Fibroblast of lung (primary cell): ENCODE data around the gene DOK4. TPM values are rescaled to one million over a fixed set of nuclear protein-coding genes. Genes with fewer than 3 reads are reported as not detected.

Experiments
- DNase-seq, 2 donors: peaks; one replicate each; pipeline versions ENCODE4 v3.0.0 to v3.0.0-alpha.2; 2010; ENCODE audit warnings: low read depth in 2 of 2
- H2AFZ ChIP-seq: 2 replicates; pipeline ENCODE4 v1.5.1; 2012; ENCODE audit warnings: low read length, control low read depth, inconsistent platforms
- H3K27ac ChIP-seq: 2 replicates; pipeline ENCODE4 v1.5.1; 2011; ENCODE audit warnings: low read length, control low read depth; ENCODE audit not compliant: insufficient read depth
- H3K27me3 ChIP-seq: 2 replicates; pipeline ENCODE4 v1.5.1; 2011; ENCODE audit warnings: mild to moderate bottlenecking, low read length; ENCODE audit not compliant: control insufficient read depth, insufficient read depth
- H3K36me3 ChIP-seq: 2 replicates; pipeline ENCODE4 v1.5.1; 2011; ENCODE audit warnings: low read length; ENCODE audit not compliant: control insufficient read depth, insufficient read depth
- H3K4me1 ChIP-seq: 2 replicates; pipeline ENCODE4 v1.5.1; 2011; ENCODE audit warnings: low read length; ENCODE audit not compliant: control insufficient read depth, insufficient read depth; ENCODE audit errors: extremely low read depth
- H3K4me2 ChIP-seq: 2 replicates; pipeline ENCODE4 v1.5.1; 2011; ENCODE audit warnings: low read length, control low read depth; ENCODE audit not compliant: insufficient read depth; ENCODE audit errors: extremely low read depth
- H3K4me3 ChIP-seq, 4 experiments: fragments of 200-600 bp in 1 of 4; sonication (generic) in 1 of 4; replicated peaks in 1 of 4; 2 replicates each; pipeline ENCODE4 v1.5.1; 2011 to 2016; ENCODE audit warnings: low read length in 4 of 4, low read depth in 3 of 4, mild to moderate bottlenecking in 3 of 4, control low read depth in 2 of 4, inconsistent platforms in 1 of 4, mixed read lengths in 1 of 4; ENCODE audit not compliant: insufficient read depth in 1 of 4; ENCODE audit errors: control extremely low read depth in 1 of 4
- H3K79me2 ChIP-seq: 2 replicates; pipeline ENCODE4 v1.5.1; 2012; ENCODE audit warnings: mild to moderate bottlenecking, low read length, inconsistent platforms; ENCODE audit not compliant: control insufficient read depth, insufficient read depth
- H3K9ac ChIP-seq: 2 replicates; pipeline ENCODE4 v1.5.1; 2011; ENCODE audit warnings: mild to moderate bottlenecking, low read length, control low read depth; ENCODE audit not compliant: insufficient read depth
- H3K9me3 ChIP-seq: 2 replicates; pipeline ENCODE4 v1.5.1; 2012; ENCODE audit warnings: low read depth, low read length; ENCODE audit not compliant: control insufficient read depth, insufficient read depth
- H4K20me1 ChIP-seq: 2 replicates; pipeline ENCODE4 v1.5.1; 2011; ENCODE audit warnings: low read length; ENCODE audit not compliant: control insufficient read depth, insufficient read depth; ENCODE audit errors: extremely low read depth
- CTCF ChIP-seq, 2 donors: IDR thresholded peaks in 1 of 2; conservative IDR thresholded peaks in 1 of 2; 1 replicate in 1 of 2; 2 replicates in 1 of 2; pipeline ENCODE4 v1.5.1; 2011 to 2012; ENCODE audit warnings: low read length in 2 of 2, control low read depth in 1 of 2, inconsistent platforms in 1 of 2, low read depth in 1 of 2, mild to moderate bottlenecking in 1 of 2
- EZH2 ChIP-seq: IDR thresholded peaks from 2 replicates; pipeline ENCODE4 v1.5.1; 2012; ENCODE audit warnings: low read length, control low read depth, mild to moderate bottlenecking; ENCODE audit errors: missing control alignments
- polyA plus RNA-seq, 2 donors: library from polyadenylated mRNA; depleted of rRNA in 1 of 2; stranded (reverse) in 1 of 2; unstranded in 1 of 2; fragments of >200 nt; gene quantifications; 2 replicates each; pipeline ENCODE4 v1.2.1, GENCODE V29; 2011 to 2012; ENCODE audit warnings: missing spikeins in 1 of 2
- total RNA-seq: library from RNA; depleted of rRNA; stranded (reverse); fragments of >200 nt; gene quantifications from 2 replicates; pipeline ENCODE4 v1.2.1, GENCODE V29; 2014

Gene DOK4
- total and polyA plus RNA-seq, 2 donors (not counting 1 experiment from before 2014, with no cell fraction given): 12.6 to 15.0 TPM

DNA sequence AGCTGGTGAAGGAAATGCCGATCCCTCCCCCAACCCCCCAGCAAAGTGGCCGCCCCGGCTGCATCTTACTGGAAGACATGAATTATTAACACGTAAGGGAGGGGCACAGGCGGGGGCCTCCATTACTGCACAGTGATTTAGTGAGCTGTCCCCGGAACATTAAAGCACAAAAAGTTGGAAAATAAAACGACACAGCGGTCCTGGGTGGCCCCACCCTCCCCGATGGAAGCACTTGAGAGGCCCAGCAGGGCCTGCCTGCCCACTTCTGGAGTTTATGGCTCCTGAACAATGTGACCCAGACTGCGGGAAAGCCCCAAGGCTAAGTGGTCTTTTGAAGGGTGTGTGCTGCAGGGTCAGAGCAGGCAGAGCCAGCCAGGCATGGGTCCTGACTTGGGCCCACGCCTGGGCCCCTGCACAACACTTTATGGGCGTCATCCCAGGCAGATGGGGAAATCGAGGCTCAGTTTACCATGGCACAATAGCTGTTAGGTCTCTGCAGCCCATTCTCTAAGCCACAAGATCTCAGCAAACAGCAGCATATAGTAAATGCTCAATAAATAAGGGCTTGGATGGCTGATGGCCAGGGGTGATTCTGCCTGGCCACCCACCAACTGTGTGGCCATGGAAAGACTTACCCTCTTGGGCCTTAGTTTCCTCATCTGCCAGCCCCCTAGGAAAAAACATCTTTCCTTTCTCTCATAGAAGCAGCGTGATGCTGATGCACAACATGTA lies 27.2 kb upstream of the DOK4 start:
- Histone ChIP-seq H3K27me3 (no peaks in the 10 kb centered on the region), H3K27ac (no peak overlapping the region), H3K4me2 (no peak overlapping the region), H3K9me3 (no peaks in the 10 kb centered on the region), H3K36me3 (no peaks in the 10 kb centered on the region), H2AFZ (no peak overlapping the region), H3K9ac (no peak overlapping the region), H3K4me1 (no peaks in the 10 kb centered on the region), H3K4me3 (no peak overlapping the region), H3K79me2 (no peaks in the 10 kb centered on the region), H4K20me1 (no peaks in the 10 kb centered on the region)
- no peak for DNase-seq
- TF ChIP-seq CTCF (conservative IDR thresholded peaks at IDR 0.05 in 1 of 2, IDR thresholded peaks at IDR 0.05 in 1 of 2; ENCODE audit: low read depth in 1 of 2, low read length in 2 of 2) (no peak), EZH2 (no peak)

GRCh38 chr16:57512296-57513001 lies 26.2 kb upstream of the DOK4 start:
- H3K36me3 ChIP-seq: no peaks in the 10 kb centered on the region
- H3K79me2 ChIP-seq: no peaks in the 10 kb centered on the region
- no peak overlapping the region for H3K4me3 ChIP-seq
- H3K4me2 ChIP-seq: no peak overlapping the region
- H3K27me3 ChIP-seq: peaks cover 5% of the 10 kb centered on the region
- H3K9me3 ChIP-seq: no peaks in the 10 kb centered on the region
- H3K9ac ChIP-seq: no peak overlapping the region
- H4K20me1 ChIP-seq: no peaks in the 10 kb centered on the region
- no peaks in the 10 kb centered on the region for H3K4me1 ChIP-seq
- no peak overlapping the region for H2AFZ ChIP-seq
- no peak for DNase-seq
- TF ChIP-seq CTCF (conservative IDR thresholded peaks at IDR 0.05 in 1 of 2, IDR thresholded peaks at IDR 0.05 in 1 of 2; ENCODE audit: low read depth in 1 of 2, low read length in 2 of 2): no peak
- TF ChIP-seq EZH2: no peak
- no peak overlapping the region for H3K27ac ChIP-seq

DNA sequence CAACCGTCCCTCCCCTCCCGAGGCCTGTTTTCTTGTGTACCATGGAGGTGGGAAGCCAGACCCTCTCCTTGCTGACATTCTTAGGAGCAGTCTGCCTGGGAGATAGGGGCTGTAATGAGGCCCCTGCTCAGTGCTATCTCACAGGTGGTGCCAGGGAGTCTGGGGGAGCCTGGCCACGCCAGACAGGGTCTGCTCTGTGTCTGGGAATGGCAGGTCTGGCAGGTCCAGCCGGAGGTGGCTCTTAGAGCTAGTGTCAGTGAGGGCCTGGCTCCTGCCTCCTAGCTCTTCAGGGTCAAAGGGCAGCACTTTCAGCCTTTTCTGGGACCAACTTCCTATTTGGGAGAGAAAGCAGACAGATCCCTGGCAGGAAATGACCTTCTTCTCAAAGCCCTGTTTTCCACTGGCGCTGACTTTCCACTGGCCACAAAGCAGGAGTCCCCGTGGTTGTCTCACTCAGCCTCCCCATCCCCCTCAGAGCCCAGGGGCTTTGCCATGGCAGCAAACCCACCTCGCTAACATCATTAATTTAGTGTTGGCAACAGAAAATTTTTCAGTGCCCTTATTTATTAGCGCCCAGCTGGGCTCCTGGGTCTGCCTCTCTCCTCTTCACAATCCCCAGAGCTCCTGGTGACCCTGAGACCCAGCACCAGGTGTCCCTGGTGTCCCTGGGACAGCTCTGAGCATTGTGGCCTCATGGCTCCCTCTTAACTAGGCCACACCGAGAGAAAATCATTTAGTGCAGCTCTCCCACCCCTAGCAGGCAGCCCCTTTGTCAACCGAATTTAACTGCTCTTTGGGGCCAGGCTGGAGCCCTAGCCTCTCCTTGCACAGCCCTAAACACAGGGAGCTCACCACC lies 24.0 kb upstream of the DOK4 start:
- no peaks in the 10 kb centered on the region for H3K79me2 ChIP-seq
- H3K4me3 ChIP-seq: no peak overlapping the region
- H4K20me1 ChIP-seq: no peaks in the 10 kb centered on the region
- no peaks in the 10 kb centered on the region for H3K9me3 ChIP-seq
- H3K9ac ChIP-seq: no peak overlapping the region
- no peak overlapping the region for H3K4me2 ChIP-seq
- no peak for TF ChIP-seq EZH2
- no peaks in the 10 kb centered on the region for H3K36me3 ChIP-seq
- H2AFZ ChIP-seq: no peak overlapping the region
- no peak for DNase-seq
- H3K4me1 ChIP-seq: no peaks in the 10 kb centered on the region
- peaks cover 7% of the 10 kb centered on the region for H3K27me3 ChIP-seq
- H3K27ac ChIP-seq: no peak overlapping the region
